Memory B cell (primary cell): ENCODE measurements around the gene MED31.
"Not testable (repeated sequence)": the region's sequence is repeated elsewhere in the genome, so short reads cannot be mapped to it uniquely, and the experiment has no call there.

ENCODE experiments used
- ATAC-seq: fragments of 150-1000 bp; cut with Tn5 transposase; 2 replicates; pipeline ENCODE4 v1.10.0; 2021; ENCODE audit warnings: low read depth, mild to moderate bottlenecking, moderate library complexity
- DNase-seq, 2 donors: peaks; one replicate each; pipeline ENCODE4 v3.0.0; 2022; ENCODE audit warnings: low spot score in 2 of 2
- H3K27ac Mint-ChIP-seq: one replicate; pipeline ENCODE4 v1.8.0; 2022; ENCODE audit warnings: mild to moderate bottlenecking, moderate library complexity, mixed read lengths
- H3K27me3 Mint-ChIP-seq: one replicate; pipeline ENCODE4 v1.8.0; 2022; ENCODE audit warnings: mixed read lengths
- H3K36me3 Mint-ChIP-seq: one replicate; pipeline ENCODE4 v1.8.0; 2022; ENCODE audit warnings: mild to moderate bottlenecking, mixed read lengths
- H3K4me1 Mint-ChIP-seq: one replicate; pipeline ENCODE4 v1.8.0; 2022; ENCODE audit warnings: mixed read lengths
- H3K4me3 Mint-ChIP-seq: one replicate; pipeline ENCODE4 v1.8.0; 2022; ENCODE audit warnings: mild to moderate bottlenecking, moderate library complexity, mixed read lengths
- H3K9me3 Mint-ChIP-seq: one replicate; pipeline ENCODE4 v1.8.0; 2022; ENCODE audit warnings: mixed read lengths

The MED31 gene

GRCh38 chr17:6655732-6656361 lies 4.4 kb upstream of the MED31 start:
- H3K27ac Mint-ChIP-seq, H3K36me3 Mint-ChIP-seq: not testable (repeated sequence)
- H3K4me1 Mint-ChIP-seq, result peaks cover 48% of the 10 kb centered on the region

GRCh38 chr17:6654841-6655731 lies 3.7 kb upstream of the MED31 start:
- no peak for DNase-seq
- peaks cover 47% of the 10 kb centered on the region for H3K4me1 Mint-ChIP-seq

More at GRCh38 chr17:6655732-6656361, 4.4 kb upstream of the MED31 start:
- peak overlapping the region; percentile 70 for H3K4me3 Mint-ChIP-seq
- H3K9me3 Mint-ChIP-seq, H3K27me3 Mint-ChIP-seq, ATAC-seq, DNase-seq: not testable (repeated sequence)

DNA sequence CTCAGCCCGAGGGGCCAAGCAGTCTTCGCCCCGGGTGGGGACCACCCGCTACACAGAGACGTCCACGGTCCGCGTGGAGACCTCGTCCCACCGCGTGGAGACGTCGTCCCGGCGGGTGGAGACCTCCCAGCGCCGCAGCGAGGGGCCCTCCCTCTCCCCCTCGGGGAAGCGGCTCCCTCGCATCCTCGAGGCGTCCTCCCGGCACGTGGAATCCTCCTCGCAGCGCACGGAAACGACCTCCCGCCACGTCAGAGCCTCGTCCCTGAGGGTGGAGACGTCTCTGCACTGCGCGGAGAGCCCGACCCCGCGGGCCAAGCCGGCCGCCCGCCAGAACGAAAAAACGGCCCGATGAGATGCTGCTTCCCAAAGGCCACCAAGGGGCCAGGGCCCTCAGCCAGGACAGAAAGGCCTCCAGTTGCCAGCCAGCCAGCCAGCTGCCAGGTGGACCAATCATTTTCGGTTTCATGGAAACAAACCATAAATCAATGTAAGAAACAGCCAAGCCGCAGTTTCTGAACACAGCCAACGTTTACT lies 581 bp upstream of the MED31 start:
- Mint-ChIP-seq H3K36me3 (peaks cover 12% of the 10 kb centered on the region), H3K4me1 (peaks cover 48% of the 10 kb centered on the region), H3K27ac (peak overlapping the region; percentile 63), H3K9me3 (no peaks in the 10 kb centered on the region), H3K4me3 (peak overlapping the region; percentile 94), H3K27me3 (no peaks in the 10 kb centered on the region)
- ATAC-seq (no peak), DNase-seq (no peak)

More at GRCh38 chr17:6654841-6655731, 3.7 kb upstream of the MED31 start:
- Mint-ChIP-seq H3K9me3 (no peaks in the 10 kb centered on the region), H3K27ac (no peak overlapping the region), H3K4me3 (no peak overlapping the region), H3K36me3 (peaks cover 5% of the 10 kb centered on the region), H3K27me3 (no peaks in the 10 kb centered on the region)
- ATAC-seq, result no peak

DNA sequence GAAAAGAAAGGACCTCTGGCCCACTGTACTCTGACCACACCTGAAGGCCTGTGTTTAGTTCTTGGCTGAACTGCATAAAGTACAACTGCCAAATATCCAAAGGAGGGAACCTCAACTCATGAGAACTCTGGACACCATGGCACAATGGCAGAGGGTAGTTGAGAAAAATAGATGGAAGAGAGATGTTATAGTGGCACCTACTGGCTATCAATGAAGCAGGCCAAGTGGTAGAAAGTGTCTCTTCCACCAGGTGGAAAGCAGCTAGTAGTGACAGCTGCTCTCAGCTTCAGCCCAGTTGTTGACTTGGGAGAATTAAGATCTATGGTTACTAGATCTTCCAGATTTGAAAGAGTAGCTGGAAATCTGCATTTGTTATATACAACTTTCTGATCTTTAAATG lies 3.2 kb downstream of the MED31 start:
- H3K36me3 Mint-ChIP-seq, result peaks cover 18% of the 10 kb centered on the region
- no peak for DNase-seq
- ATAC-seq, result no peak
- H3K27me3 Mint-ChIP-seq, result no peaks in the 10 kb centered on the region
- peaks cover 40% of the 10 kb centered on the region for H3K4me1 Mint-ChIP-seq
- H3K9me3 Mint-ChIP-seq, result no peaks in the 10 kb centered on the region
- H3K4me3 Mint-ChIP-seq, result no peak overlapping the region
- H3K27ac Mint-ChIP-seq, result peak overlapping the region; percentile 55

- H3K4me3 Mint-ChIP-seq, result no peak overlapping the region
- DNase-seq (no peak), ATAC-seq (no peak)
- H3K36me3 Mint-ChIP-seq, result peaks cover 12% of the 10 kb centered on the region
- H3K4me1 Mint-ChIP-seq, result peaks cover 35% of the 10 kb centered on the region
- H3K27me3 Mint-ChIP-seq, result no peaks in the 10 kb centered on the region
- H3K27ac Mint-ChIP-seq, result no peak overlapping the region
- no peaks in the 10 kb centered on the region for H3K9me3 Mint-ChIP-seq
Measured at GRCh38 chr17:6643451-6644125, 7.8 kb downstream of the MED31 start.

DNA sequence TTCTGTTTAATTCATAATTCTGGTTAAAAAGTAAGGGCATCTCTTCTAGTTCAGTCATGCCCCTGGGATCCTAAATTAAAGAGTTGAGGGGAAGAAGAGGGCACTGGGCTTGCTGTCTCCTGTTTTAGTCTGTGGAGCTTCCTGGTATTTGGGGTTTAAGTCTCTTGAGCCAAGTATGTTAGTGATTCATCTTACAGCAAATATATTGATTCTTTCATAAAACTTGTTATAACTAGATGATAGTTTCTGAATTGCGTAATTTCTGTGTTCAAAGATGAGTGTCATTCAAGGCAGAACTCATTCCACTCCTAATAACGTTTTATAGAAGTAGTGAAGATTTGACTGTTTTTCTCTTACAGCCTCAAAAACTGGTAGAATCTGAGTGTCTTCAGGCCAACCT lies 8.8 kb downstream of the MED31 start:
- no peak for ATAC-seq
- H3K27ac Mint-ChIP-seq, result no peak overlapping the region
- H3K4me1 Mint-ChIP-seq, result peaks cover 36% of the 10 kb centered on the region
- no peaks in the 10 kb centered on the region for H3K27me3 Mint-ChIP-seq
- H3K36me3 Mint-ChIP-seq, result peaks cover 10% of the 10 kb centered on the region
- DNase-seq, result no peak
- no peak overlapping the region for H3K4me3 Mint-ChIP-seq
- H3K9me3 Mint-ChIP-seq, result no peaks in the 10 kb centered on the region

DNA sequence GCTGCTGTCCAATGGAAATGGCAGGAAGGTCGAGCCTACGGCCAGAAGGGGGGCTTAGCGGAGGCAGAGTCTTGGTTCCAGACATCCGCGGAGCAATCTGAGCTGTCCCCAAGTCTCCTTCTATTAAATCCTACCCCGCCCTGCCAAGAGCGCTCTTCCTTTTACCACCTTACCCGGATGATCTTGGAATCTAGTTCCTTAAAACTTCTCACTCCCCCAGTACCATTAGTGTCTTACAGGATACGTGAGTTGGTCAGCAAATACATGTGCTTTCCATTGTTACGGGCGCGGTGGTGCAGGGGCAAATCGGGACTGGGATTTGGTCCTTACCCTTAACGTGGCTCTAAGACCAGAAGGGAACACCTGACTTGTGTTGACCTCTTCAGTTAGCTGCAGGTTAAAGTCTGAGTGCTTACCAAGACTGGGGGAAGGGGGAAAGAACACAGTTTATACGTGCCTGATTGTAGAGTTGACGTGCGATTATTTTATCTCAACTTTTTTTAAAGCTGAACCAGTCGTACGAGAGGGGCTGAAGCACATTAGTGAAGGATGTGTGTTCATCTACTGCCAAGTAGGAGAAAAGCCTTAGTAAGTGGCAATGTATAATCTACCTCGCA lies 10.1 kb downstream of the MED31 start:
- peaks cover 7% of the 10 kb centered on the region for H3K36me3 Mint-ChIP-seq
- H3K9me3 Mint-ChIP-seq, result no peaks in the 10 kb centered on the region
- peak overlapping the region; percentile 95 for H3K27ac Mint-ChIP-seq
- no peaks in the 10 kb centered on the region for H3K27me3 Mint-ChIP-seq
- DNase-seq, result no peak
- H3K4me1 Mint-ChIP-seq, result peaks cover 31% of the 10 kb centered on the region
- H3K4me3 Mint-ChIP-seq, result peak overlapping the region; percentile 98
- ATAC-seq, result no peak

- H3K27ac Mint-ChIP-seq, result peak within 1 kb of the TSS; percentile 95
- no peaks in the 10 kb centered on the region for H3K27me3 Mint-ChIP-seq
- peaks cover 31% of the 10 kb centered on the region for H3K4me1 Mint-ChIP-seq
- peak; percentile 91 for ATAC-seq
- DNase-seq, result peak; percentile 82 to 83
- H3K4me3 Mint-ChIP-seq, result peak within 1 kb of the TSS; percentile 98
- no peaks in the 10 kb centered on the region for H3K9me3 Mint-ChIP-seq
- H3K36me3 Mint-ChIP-seq, result peaks cover 5% of the 10 kb centered on the region
Measured at GRCh38 chr17:6640536-6641246, 10.7 kb downstream of the MED31 start, which contains the start of the genes KIAA0753 and TXNDC17. Gene KIAA0753 (minus strand): TSS chr17:6640711. CDS start chr17:6635103, 5,608 bp downstream. Gene TXNDC17 (plus strand): TSS chr17:6641060. CDS start chr17:6641083, 23 bp downstream.

GRCh38 chr17:6639586-6640535 lies 11.5 kb downstream of the MED31 start:
- no peaks in the 10 kb centered on the region for H3K27me3 Mint-ChIP-seq
- peaks cover 4% of the 10 kb centered on the region for H3K36me3 Mint-ChIP-seq
- H3K4me3 Mint-ChIP-seq, result peak overlapping the region; percentile 98
- peak overlapping the region; percentile 95 for H3K27ac Mint-ChIP-seq
- H3K9me3 Mint-ChIP-seq, result no peaks in the 10 kb centered on the region
- no peak for DNase-seq
- ATAC-seq, result peak; percentile 25
- peaks cover 29% of the 10 kb centered on the region for H3K4me1 Mint-ChIP-seq

DNA sequence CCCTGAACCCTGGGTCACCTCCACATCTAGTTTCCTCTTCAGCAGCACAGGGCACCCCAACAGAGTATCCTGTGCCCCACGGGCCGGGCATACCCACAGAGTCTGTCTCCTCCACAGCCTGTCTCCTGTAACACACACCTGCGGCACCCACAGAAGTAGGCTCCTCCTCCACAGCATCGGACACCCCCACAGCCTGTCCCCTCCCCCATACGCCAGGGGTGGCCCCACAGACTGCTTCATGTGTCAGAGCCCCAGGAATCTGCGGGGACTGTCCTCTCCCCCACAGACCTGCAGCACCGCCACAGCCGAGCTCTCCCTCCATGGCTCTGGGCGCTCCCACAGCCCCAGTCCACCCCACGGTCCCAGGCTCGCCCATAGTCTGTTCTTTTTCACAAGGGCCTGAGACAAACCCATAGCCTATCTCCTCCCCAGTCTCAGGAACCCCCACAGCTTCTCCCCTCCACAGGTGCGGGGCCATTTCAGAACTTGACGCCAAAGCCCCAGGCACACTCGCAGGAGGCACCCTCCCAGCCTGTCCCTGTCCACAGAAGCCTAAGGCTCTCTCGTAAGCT lies 12.3 kb downstream of the MED31 start:
- peak overlapping the region; percentile 95 for H3K27ac Mint-ChIP-seq
- peaks cover 9% of the 10 kb centered on the region for H3K36me3 Mint-ChIP-seq
- no peaks in the 10 kb centered on the region for H3K9me3 Mint-ChIP-seq
- H3K27me3 Mint-ChIP-seq, result no peaks in the 10 kb centered on the region
- H3K4me1 Mint-ChIP-seq, result peaks cover 29% of the 10 kb centered on the region
- DNase-seq (no peak), ATAC-seq (no peak)
- H3K4me3 Mint-ChIP-seq, result peak overlapping the region; percentile 98

DNA sequence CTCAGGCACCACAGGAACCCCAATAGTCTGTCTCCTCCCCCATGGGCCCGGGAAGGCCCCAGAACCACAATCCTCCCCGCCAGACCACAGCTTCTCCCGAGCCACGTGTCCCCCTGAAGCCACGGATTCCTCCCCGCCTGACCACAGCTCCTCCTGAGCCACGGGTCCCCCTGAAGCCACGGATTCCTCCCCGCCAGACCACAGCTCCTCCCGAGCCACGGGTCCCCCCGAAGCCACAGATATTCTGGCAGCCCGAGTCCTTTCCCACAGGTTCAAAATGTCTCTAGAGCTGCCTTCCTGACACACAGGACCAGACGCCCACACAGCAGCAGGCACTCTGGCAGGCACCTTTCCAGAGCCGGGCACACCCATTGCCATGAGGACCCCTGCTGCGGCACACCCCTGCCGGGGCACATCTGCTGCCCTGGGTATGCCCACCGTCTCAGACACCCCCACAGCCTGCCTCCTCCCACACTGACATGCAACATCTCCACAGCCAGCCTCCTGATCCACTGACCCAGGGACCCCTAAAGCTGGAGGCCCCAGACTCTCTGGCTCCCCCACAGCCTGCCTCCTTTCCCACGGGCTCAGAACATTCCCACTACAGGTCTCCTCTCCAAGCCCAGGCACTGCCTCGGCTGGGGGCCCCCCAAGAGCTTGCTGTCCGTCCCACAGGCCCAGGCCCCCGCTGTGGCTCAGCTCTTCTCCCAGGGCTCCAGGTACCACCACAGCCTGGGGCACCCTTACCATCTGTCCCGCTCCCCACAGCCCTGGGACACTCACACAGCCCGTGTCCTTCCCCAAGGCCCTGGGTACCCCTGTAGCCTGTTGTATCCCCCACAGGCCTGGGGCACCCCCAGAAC lies 13.1 kb downstream of the MED31 start:
- Mint-ChIP-seq H3K27me3 (no peaks in the 10 kb centered on the region), H3K36me3 (peaks cover 14% of the 10 kb centered on the region), H3K4me3 (no peak overlapping the region), H3K9me3 (no peaks in the 10 kb centered on the region), H3K4me1 (peaks cover 29% of the 10 kb centered on the region), H3K27ac (peak overlapping the region; percentile 70)
- no peak for ATAC-seq
- no peak for DNase-seq
